ENCODE data around the gene EBF3.
"Not testable (repeated sequence)": the region's sequence is repeated elsewhere in the genome, so short reads cannot be mapped to it uniquely, and the experiment has no call there.

Gene EBF3

DNA sequence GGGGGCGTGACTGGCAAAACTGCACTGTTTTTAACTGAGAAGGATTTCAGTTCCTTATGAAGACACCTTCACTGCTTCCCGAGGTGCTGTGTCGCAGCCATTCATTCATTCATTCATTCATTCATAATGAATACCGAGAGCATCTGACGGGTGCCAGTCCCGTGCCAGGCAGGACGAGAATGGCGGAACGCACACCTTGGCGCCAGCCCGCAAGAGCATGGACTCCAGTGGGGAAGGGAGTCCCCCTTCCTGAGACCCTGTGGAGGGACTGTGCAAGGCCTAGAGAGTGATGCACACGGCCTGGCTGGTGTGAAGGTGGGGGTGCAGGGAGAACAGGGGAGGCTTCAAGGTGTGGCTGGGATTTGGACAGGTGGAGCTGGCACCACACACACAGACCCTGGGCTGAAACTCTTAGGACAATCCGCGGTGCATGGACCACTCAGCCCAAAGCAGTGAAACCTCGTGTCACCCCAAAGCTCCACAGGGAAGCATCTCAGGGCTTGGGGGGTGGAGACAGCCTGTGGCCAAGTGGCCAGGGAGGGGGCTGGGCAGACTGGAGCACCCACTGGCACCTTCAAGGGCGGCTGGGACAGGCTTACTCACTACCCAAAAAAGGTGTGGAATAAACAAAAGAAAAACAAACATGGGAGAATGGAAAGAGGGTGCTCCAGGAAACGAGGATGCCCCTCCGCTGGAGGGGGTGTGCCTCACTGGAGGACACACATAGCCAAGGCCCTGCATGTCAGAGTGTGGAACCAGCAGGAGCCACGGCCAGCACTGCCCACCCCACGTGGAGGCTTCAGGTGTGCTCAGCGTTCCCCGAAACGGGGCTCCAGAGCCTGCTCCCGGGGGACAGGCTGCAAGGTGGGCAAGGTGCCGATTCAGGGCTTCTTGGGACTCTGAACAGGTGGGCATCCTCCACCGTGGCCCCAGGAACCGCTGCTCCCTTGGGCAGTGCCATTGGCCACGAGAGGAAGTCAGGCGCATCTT is 37.7 kb downstream of the EBF3 start:
- ATAC-seq = no peak

DNA sequence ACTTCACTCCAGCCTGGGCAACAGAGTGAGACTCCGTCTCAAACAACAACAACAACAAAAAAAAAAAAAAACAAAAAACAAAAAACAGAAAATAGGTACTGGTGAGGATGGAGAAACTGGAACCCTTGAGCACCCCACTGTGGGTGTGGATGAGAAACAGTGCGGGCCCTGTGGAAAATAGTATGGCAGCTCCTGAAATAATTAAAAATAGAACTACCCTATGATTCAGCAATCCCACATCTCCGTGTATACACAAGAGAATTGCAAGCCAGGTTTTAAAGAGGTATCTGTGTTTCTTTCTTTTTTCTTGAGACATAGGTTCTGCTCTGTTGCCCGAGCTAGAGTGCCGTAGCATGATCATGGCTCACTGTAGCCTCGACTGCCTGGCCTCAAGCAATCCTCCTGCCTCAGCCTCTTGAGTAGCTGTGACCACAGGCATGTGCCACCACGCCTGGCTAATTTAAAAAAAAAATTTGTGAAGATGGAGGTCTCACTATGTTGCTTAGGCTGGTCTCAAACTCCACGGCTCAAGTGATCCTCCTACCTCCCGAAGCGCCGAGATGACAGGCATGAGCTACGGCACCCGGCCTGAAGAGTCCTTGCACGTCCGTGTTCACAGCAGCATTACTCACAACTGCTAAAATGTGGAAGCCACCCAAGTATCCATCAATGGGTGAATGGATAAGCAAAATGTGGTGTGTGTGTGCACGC is 39.5 kb downstream of the EBF3 start:
- no peak for ATAC-seq

DNA sequence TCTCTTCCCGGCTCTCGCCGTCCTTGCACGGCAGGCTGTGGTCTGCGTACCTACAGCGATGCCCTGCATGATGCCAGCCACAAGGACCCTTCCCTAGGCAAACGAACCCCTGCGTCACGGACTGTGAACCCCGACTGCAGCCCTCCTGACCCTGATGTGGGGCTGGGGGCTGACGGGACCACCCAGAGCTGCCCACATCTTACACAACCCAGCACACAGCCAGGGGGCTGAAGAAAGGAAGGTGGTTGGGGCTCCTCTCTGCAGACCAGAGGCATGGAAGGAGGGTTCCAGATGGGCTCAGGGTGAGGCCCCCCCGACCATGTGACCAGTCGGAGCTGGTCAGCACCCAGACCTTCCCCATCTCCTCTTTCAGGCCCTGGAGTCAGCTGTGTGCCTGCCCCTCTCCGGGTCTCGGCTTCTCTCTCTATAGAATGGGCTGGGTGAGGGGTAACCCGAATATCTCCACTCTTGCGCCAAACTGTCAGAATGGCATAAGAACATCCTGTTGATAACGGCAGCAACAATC is 41.4 kb downstream of the EBF3 start:
- ATAC-seq = no peak

DNA sequence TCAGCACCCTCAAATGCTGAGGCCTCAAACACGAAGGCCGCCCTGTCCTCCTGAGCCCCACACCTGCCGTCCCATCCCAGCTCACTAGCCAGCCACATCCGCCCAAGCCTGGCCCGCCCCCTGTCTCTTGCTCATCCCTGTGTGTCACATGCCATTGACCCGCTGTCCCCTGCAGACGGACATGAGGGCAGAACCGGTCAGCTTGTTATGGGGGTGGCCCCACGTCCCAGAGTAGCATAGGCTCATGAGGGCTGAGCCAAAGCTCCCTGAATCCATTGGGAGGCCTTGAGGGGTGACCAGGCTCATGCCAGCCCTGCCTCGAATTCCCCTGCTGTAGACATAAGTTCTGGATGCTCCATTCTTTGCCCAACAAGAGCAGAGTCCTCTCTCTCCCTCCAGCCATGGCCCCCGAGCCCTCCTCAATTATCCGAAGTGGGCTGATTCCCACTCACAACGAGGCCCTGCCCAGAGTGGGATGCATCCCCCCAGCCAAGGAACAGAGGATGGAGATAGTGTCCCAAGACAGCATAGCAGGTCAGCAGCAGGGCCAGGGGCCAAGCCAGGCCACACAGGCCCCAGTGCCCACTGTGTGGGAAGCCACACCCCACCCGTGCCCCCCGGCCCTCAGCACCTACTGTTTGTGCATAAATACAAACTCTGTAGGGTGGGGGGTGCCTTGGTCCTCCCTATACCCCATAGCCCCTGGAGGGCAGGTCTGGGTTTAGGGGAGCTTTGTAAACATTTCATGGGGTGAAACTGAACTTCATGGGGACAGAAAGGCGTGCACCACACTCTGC is 42.1 kb downstream of the EBF3 start:
- no peak for ATAC-seq

DNA sequence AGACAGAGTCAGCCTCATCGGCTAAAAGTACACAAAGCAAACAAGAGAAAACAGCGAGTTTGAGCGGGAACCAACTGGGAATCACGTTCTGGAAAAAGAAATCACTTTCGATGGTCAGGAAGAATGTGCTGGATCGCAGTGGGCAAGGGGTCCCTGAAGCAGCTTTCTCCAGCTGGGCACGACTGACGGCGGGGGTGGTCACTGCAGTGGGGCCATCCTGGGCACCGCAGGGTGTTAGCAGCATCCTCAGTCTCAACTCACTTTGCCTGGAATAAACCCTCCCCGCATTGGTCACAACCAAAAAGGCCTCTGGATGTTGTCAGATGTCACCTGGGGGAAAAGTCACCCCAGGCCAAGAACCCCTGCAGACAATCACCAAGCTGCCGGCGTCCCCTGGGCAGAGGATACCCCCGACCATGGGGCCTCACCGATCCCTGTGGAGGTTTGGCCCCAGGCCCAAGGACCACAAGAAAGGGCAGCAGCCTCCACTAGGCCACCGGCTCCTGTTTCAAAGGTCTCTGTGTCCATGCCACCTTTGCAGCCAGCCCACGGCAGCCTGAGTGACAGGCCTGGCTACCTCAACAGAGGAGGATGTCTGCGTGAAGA is 42.9 kb downstream of the EBF3 start:
- ATAC-seq = no peak

DNA sequence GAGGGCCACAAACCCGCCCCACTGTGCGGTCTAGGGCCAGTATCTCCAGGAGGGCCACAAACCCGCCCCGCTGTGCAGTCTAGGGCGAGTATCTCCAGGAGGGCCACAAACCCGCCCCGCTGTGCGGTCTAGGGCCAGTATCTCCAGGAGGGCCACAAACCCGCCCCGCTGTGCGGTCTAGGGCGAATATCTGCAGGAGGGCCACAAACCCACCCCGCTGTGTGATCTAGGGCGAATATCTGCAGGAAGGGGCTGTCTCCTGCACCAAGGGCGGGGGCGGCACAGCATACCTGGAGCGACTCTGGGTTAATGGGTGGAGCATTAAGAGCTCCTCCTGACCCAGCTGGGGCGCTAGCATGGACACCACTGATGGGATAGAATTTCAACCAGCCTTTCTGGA is 43.9 kb downstream of the EBF3 start:
- ATAC-seq = not testable (repeated sequence)

DNA sequence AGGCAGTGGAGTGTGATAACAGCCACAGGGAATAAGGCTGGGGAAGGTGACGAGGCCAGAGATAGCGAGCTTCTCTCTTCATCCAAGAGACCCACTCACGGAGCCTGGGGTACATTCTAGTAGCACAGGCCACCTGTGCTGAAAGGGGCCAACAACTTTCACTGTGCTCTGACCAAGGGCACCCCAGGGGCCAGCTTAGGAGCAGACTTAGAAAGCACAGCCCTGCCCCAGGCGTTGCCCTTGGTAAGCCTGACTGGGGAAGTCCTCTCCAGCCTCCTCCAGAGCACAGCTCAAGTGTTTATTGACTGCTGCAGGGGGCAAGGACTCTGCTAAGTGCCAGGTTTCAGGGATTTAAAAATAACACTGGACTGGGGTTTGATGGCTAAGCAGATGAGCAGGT is 44.7 kb downstream of the EBF3 start:
- ATAC-seq = no peak

DNA sequence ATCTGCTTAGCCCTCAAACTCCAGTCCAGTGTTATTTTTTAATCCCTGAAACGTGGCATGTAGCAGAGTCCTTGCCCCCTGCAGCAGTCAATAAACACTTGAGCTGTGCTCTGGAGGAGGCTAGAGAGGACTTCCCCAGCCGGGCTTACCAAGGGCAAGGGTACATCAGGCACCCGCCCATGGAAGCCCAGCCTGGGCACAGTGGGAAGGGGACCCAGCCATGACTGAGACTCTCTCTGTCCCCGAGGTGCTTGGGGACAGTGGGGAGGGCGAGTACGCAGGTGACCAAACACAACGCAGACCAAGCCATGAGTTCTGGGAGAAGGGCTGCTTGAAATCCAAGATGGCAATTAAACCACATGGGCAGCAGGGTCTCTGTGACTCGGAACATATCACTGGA is 45.2 kb downstream of the EBF3 start:
- ATAC-seq = no peak

DNA sequence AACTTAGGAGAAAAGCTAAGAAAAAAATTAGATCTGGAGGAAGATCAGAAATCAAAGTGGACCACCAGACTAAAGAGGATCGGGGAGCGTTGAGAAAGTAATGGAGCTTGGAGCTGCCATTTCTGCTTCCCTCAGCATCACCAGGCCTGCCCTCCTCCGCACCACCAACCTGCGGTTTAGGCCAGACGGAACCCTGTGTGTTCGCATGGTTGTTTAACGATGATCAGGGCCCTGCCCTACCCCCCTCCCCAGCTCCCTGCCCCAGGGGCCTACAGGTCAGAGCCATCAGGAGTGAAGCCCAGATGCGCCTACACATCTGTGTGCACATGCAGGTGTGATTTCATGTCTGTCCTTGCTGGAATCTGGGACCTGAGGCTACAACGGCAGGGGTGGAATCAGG is 45.7 kb downstream of the EBF3 start:
- no peak for ATAC-seq

DNA sequence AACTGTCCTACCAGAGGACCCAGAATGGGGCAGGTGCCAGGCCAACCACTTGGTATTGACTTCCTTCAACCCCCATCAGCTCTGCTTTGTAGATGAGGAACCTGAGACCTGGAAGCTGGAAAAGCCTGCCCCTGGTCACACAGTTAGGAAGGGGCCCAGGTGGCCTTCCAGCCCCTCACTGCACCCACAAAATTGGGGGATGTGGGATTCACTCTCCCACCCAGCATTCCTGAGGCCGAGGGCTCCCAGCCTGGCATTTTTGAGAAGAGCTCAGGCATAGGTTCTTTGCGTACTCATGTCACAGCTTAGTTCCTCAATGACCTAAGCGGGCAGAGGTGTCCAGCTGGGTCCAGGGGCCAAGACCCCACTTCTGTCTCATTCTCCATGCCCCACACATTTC is 46.1 kb downstream of the EBF3 start:
- no peak for ATAC-seq

DNA sequence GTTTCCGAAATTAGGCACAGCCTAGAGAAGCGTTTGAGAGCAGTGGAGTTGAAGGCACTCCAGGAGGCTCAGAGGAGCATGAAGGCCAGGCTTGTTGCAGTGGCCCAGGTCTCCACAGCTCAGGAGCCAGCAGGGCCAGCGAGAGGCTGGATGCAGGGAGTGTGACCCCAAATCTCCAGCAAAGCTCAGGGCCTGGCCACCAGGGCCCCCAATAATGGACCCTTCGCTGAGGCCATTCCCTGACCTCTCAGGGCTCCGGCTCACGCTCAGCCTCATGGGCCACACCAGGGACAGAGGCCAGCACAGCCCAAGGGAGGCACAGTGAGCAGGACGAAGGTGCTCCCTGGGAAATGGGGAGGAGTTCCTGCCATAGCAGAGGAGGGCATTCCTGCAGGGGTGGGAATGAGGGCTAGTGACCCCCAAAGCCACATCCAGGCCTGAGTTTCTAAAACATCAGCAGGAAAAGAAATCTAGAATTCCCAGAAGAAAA is 47.5 kb downstream of the EBF3 start:
- no peak for ATAC-seq

DNA sequence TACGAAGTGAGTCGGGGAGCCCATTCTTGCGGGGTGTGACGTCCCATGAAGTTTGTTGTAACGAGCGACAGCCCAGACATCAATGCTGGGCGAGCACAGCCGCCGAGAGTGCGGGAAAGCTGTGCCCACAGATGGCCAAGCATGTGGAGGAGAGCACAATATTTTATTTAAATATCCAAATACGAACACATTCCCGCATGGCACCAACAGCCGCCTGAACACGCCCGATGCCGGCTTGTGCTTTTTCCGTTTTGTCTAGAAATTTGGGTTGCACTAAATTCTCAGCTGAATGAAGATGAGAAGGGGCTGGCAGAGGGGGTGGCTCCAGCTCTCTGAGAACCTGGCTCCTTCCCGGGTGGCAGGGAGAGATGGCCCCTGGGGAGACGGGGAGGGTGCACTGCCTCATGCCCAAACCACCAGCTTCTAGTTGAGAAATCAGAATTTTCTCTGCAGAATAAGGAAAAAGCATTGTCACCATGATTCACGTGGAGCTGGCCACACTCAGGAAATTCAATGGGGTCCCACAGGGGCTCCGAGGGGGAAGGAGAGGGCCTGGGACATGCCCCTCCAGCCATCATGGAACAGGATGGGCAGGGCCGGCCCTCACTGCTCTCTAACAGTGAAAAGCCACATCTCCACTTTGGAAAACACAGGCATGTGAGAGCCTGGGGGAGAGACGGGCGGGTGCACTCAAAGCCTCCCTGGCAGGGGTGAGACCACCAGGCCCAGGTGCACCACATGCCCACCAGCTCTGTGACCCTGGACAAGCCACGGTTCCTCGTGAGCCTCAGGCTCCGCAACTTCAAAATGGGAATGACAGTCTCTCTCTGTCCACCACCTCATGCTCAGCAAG is 48.3 kb downstream of the EBF3 start:
- no peak for ATAC-seq

DNA sequence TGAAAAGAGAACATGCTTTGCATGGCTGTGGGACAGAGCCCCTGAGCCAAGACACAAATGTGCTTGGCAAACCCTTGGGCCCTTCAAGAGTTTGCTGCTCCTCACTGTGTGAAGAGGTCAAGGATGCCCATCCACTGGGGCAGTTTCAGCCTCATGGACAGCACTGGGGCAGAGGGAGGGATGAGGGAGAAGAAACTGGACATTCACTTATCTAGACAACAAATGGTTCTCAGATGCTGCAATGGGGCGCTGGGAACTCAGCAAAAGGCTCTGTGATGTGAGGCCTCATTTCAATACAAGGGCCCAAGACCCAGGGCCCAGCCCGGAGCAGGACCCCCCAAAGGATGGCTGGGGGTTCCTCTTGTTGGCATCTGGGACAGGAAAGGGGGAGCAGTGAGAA is 49.1 kb downstream of the EBF3 start:
- no peak for ATAC-seq

DNA sequence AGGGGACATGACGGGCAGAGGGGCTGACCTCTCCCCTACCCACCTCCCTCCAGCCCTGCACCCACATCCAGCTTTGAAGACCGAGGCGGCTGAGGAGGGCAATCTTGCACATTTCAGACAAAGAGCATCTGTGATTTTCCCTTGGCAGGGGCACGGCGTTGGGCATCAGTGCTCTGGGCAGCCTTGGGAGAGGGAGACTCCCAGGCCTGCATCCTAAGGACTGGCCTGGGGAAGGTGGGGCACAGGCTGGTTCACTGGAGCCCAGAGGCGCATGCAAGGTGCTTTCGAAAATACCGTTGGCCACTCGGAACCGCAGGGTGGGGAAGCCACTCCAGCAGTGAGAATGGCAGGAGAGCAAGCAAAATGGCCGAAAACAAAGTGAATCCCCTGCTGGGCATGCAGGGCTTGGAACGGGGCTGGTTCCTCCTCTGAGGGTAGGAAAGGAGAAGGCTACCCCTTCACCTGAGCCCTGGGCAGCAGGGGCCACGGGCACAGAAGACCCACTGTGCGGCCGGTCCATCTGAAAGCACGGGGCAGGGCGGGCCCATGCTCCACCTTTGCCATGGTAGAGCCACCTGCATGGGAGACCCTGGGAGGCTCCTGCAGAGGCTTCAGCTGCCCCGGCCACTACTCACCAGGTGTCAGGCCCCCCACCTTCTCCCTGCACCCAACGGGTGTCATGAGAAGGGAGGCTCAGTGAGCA is 49.8 kb downstream of the EBF3 start:
- ATAC-seq = no peak

DNA sequence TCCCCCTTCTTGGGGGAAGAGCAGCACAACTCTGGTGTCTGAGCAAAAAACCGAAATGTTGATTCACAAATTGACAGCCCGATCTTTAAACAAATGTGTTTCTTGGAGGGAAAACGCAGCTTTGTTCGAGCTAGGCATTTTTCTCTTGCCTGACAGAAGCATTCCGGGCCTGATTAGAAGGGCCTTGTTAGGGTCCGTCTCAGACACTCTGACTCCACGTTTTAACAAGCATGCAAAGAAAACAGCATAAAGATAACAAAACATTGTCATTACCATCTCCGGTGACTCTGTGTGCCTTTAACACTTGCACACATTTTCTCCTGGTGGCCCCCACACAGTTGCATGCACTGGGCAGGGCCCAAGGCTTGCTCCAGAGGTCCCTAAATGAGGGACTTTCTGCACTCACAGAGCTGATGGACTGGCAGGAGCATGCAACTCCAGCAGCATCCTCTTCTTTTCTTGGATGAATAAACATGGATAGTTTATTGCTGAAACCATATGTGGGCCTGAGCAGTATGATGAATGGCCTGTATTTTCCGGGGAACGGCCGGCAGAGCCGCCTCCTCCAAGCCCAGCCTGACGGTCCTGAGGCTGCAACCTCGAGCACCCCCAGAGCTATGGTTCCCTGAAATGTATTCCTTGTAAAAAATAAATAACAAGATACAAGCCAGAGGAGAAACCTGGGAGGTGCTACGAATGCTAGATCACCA is 50.9 kb downstream of the EBF3 start:
- ATAC-seq = no peak

DNA sequence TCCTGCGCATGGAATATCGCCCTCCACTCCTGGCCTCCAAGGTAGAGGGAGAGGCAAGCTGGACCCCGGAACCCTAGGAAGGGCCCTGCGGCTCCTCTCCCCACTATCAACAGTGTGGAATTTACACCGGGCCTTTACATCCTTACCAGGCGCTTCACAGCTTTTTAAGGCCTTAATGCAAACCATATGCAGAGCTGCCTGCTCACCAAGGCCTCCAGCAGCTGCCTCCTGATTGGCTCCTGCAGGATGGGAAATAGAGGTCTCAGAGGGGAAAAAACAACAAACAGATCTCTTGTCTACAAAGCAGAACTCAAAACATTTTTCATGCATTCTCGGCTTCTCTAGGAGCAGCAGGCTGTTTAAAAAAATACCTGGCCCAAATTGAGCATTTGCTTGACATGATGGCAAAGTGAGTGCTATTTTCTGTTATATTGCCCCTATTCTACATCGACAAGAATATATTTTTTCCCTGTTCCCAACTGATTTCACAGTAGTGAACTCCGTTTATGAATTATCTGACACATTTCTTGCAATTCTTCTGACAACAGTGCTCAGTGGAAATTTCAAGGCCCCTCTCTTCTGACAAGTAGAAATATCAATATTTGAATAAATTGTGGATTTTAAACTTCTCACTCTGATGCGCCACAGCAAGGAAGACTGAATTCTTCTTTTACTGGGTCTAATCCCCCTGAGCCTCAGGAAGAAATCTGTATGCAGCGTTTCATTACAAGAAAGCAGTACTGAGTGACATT is 51.7 kb downstream of the EBF3 start:
- no peak for ATAC-seq

DNA sequence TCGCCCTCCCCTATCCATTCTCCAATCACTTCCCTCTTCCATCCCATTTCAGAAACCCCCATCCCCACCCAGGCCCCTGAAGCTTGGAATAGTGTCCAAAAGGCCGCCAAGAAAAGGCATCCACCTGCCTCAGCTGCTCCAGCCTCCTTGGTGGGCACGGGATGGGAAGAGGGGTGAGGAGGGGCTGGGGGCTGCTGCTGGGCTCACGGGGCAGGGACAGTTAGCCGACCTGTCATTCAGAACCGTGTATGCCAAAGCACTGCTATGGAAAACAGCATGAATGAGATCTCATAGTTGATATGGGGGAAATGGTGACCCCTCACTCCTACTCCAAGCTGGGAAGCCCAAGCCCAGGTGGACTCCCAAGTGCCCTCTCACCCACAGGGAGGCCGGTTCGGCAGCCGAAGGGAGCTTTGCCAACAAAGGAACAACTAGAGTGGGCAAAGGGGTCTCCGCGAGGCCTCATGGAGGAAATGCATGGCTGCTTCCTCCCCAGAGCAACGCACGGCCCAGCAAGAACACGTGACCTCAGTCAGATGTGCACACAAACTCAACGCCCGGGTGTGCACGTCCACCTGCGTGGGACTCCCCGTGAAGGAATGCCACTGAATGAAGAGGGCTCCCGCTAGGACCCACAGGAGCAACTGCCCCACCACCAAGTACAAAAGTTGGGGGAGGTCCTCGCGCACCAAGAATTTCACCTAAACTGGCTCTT is 52.5 kb downstream of the EBF3 start:
- ATAC-seq = no peak

DNA sequence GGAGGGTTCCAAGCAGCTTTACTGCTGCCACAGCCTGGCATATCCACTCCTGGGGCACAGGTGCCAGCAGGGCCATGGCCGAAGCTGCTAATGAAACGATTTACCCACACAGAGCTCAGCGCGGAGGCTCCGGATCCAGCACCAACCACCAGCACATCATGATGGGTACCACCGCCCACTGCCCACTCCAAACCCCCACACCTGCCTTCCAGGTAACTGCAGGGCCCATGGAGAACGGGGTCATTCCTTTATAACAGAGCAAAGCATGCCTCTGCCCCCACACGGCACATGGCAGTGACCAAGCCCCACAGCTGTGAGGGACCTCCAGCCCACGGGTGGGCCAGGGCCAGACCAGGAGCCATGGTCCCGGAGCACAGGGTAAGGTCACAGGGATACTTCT is 53.2 kb downstream of the EBF3 start:
- ATAC-seq = no peak
